GM21717 (cell line): ENCODE results near the gene WNT7B.

ENCODE experiments used
- ATAC-seq: cut with Tn5 transposase; IDR thresholded peaks from one replicate; pipeline ENCODE4 v1.9.1; 2021; ENCODE audit warnings: mild to moderate bottlenecking, moderate library complexity; ENCODE audit not compliant: unreplicated experiment

Gene WNT7B

GRCh38 chr22:45977003-45977411, at the start of gene WNT7B:
Gene WNT7B, minus strand, starts transcription at chr22:45977162. Its CDS starts 408 bp downstream, at chr22:45976754.
- ATAC-seq, result no peak

- ATAC-seq, result no peak
Observed at GRCh38 chr22:46025973-46026898, 49.3 kb upstream of the WNT7B start.

- ATAC-seq, result no peak
Observed at GRCh38 chr22:46025225-46025972, 48.4 kb upstream of the WNT7B start.

GRCh38 chr22:46024136-46024840, 47.3 kb upstream of the WNT7B start:
- ATAC-seq, result no peak

- no peak for ATAC-seq
Observed at GRCh38 chr22:46023558-46023981, 46.6 kb upstream of the WNT7B start.

- no peak for ATAC-seq
Observed at GRCh38 chr22:46022881-46023512, 46.0 kb upstream of the WNT7B start.

- no peak for ATAC-seq
Observed at GRCh38 chr22:46021577-46021976, 44.6 kb upstream of the WNT7B start.

- ATAC-seq, result no peak
Observed at GRCh38 chr22:46019351-46019750, 42.4 kb upstream of the WNT7B start.

GRCh38 chr22:46018859-46019258, 41.9 kb upstream of the WNT7B start:
- no peak for ATAC-seq

GRCh38 chr22:46017166-46017565, 40.2 kb upstream of the WNT7B start:
- ATAC-seq, result no peak

GRCh38 chr22:46013460-46014416, 36.8 kb upstream of the WNT7B start:
- ATAC-seq, result peak; percentile 64

- ATAC-seq, result no peak
Observed at GRCh38 chr22:46012881-46013281, 35.9 kb upstream of the WNT7B start.

GRCh38 chr22:46012182-46012880, 35.4 kb upstream of the WNT7B start:
- no peak for ATAC-seq

GRCh38 chr22:46011627-46012181, 34.7 kb upstream of the WNT7B start:
- ATAC-seq, result no peak

- no peak for ATAC-seq
Observed at GRCh38 chr22:46010951-46011626, 34.1 kb upstream of the WNT7B start.

GRCh38 chr22:46010207-46010867, 33.4 kb upstream of the WNT7B start:
- ATAC-seq, result no peak

GRCh38 chr22:46009730-46010129, 32.8 kb upstream of the WNT7B start:
- no peak for ATAC-seq
